Sigmoid colon (tissue), 4 donors: Measurements from ENCODE around the gene ASTN1.

ENCODE experiments used
- EP300 ChIP-seq, 4 donors: sonication (generic); formaldehyde crosslinking; IDR thresholded peaks; one replicate each; pipeline ENCODE4 v1.6.1; 2017; ENCODE audit warnings: antibody characterized with exemption in 4 of 4
- POLR2A ChIP-seq, 2 donors: fragments of 450-650 bp; IDR thresholded peaks; one replicate each; pipeline ENCODE4 v1.6.1; 2016; ENCODE audit warnings: antibody characterized with exemption in 2 of 2, mild to moderate bottlenecking in 2 of 2, moderate library complexity in 2 of 2
- POLR2AphosphoS5 ChIP-seq, 4 donors: sonication (generic); formaldehyde crosslinking; IDR thresholded peaks; one replicate each; pipeline ENCODE4 v1.6.1; 2017; ENCODE audit warnings: antibody characterized with exemption in 4 of 4
- TF ChIP-seq, protein P1 (sequence below), 4 experiments: fragments of 450-650 bp in 3 of 4; fragments of 200-600 bp in 1 of 4; IDR thresholded peaks; one replicate each; pipeline ENCODE4 v1.5.1; 2016 to 2019; ENCODE audit warnings: antibody characterized with exemption in 4 of 4, mild to moderate bottlenecking in 3 of 4, moderate library complexity in 2 of 4

DNA sequence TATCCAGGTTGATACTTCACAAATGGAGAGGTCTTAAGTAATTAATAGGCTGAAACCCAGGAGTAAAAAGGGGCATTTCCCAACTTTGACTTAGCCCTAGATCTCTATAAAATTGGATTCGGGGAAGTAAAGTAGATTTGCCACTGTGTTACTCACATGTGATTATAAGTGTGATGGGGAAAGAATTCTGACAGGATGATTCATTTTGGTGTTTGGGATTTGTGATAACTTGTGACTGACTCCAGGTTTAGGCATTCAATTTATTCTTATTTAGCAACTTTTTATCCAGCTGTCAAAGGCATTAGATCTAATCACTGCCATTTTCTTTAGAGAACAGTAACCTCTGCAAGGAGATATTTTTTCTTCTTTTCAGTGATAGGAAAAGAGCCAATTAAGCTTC lies 175.5 kb downstream of the ASTN1 start:
- TF ChIP-seq POLR2A (IDR thresholded peaks at IDR 0.05) (no peak), POLR2AphosphoS5 (IDR thresholded peaks at IDR 0.05) (no peak), EP300 (IDR thresholded peaks at IDR 0.05) (no peak)
- TF ChIP-seq, protein P1, sequence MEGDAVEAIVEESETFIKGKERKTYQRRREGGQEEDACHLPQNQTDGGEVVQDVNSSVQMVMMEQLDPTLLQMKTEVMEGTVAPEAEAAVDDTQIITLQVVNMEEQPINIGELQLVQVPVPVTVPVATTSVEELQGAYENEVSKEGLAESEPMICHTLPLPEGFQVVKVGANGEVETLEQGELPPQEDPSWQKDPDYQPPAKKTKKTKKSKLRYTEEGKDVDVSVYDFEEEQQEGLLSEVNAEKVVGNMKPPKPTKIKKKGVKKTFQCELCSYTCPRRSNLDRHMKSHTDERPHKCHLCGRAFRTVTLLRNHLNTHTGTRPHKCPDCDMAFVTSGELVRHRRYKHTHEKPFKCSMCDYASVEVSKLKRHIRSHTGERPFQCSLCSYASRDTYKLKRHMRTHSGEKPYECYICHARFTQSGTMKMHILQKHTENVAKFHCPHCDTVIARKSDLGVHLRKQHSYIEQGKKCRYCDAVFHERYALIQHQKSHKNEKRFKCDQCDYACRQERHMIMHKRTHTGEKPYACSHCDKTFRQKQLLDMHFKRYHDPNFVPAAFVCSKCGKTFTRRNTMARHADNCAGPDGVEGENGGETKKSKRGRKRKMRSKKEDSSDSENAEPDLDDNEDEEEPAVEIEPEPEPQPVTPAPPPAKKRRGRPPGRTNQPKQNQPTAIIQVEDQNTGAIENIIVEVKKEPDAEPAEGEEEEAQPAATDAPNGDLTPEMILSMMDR (IDR thresholded peaks at IDR 0.05): no peak
